Left cardiac atrium (tissue), 4 donors: ENCODE data around the gene MSN. TPM values are rescaled to one million over a fixed set of nuclear protein-coding genes. Genes with fewer than 3 reads are reported as not detected.

Experiments
- ATAC-seq, 2 donors: fragments of 200-7000 bp; cut with Tn5 transposase; one replicate each; pipeline ENCODE4 v1.9.1; 2020; ENCODE audit warnings: mild to moderate bottlenecking in 2 of 2, moderate library complexity in 2 of 2
- DNase-seq: peaks from one replicate; pipeline ENCODE4 v3.0.0-alpha.2; 2020
- intact Hi-C, 2 donors: fragments of 100-400 bp; cut with DNase I; formaldehyde crosslinking; loops; one replicate each; pipeline versions ENCODE4 v1.14.1 to v1.15.1; 2022 to 2023
- total RNA-seq, 2 donors: library from RNA; stranded (reverse); fragmentation: NEBNext Ultra II Directional; extraction: Animal tissue kit (Norgen Biotek cat#: 25700); gene quantifications; one replicate each; pipeline ENCODE4 v1.2.1, GENCODE V29; 2021
- donor health status: DM: no; HTN: yes; CAD: no.
- donor health status: DM: no; HTN: yes; CAD: no; lungs with severe emphysema.
- donor health status: DM: yes; HTN: yes; CAD: no.
- donor health status: Dilated cardiomyopathy.

The MSN gene
- total RNA-seq, 2 donors from 2014 or later: 139 to 245 TPM

- intact Hi-C loops: loop anchor here in 1 of 2 donors (5.0 kb wide), 1 partner anchor 36 kb away; the partner anchor contains the start of gene MSN
- ATAC-seq (no peak), DNase-seq (no peak)
Observed at GRCh38 chrX:65702956-65703355, 35.5 kb downstream of the MSN start.

- DNase-seq (no peak), ATAC-seq (no peak)
- intact Hi-C loops: loop anchor here in 1 of 2 donors (2.0 kb wide), 1 partner anchor 111 kb away; no protein-coding TSS in a partner anchor
Observed at GRCh38 chrX:65705439-65705838, 38.0 kb downstream of the MSN start.

GRCh38 chrX:65706041-65706828 lies 38.8 kb downstream of the MSN start:
- peak; percentile 77 to 81 for ATAC-seq
- peak; percentile 63 for DNase-seq
- intact Hi-C loops: no loop called here

GRCh38 chrX:65707151-65707550 lies 39.7 kb downstream of the MSN start:
- intact Hi-C loops: no loop called here
- DNase-seq (no peak), ATAC-seq (no peak)

- intact Hi-C loops: no loop called here
- ATAC-seq (peak in 1 of 2 donors; percentile 45), DNase-seq (no peak)
Observed at GRCh38 chrX:65712005-65712806, 44.8 kb downstream of the MSN start.

GRCh38 chrX:65718538-65718937 lies 51.1 kb downstream of the MSN start:
- intact Hi-C loops: no loop called here
- ATAC-seq: no peak
- DNase-seq: no peak

- peak; percentile 28 to 34 for ATAC-seq
- no peak for DNase-seq
- intact Hi-C loops: loop anchor here in 1 of 2 donors (10.0 kb wide), 1 partner anchor 126 kb away; no protein-coding TSS in a partner anchor
Observed at GRCh38 chrX:65720381-65720964, 53.0 kb downstream of the MSN start.

- intact Hi-C loops: loop anchor here in 1 of 2 donors (10.0 kb wide), 1 partner anchor 129 kb away; no protein-coding TSS in a partner anchor
- DNase-seq (no peak), ATAC-seq (peak; percentile 6 to 50)
Observed at GRCh38 chrX:65723706-65724105, 56.3 kb downstream of the MSN start.

- intact Hi-C loops: loop anchor here in 1 of 2 donors (10.0 kb wide), 1 partner anchor 132 kb away; no protein-coding TSS in a partner anchor
- ATAC-seq: peak in 1 of 2 donors; percentile 12
- no peak for DNase-seq
Observed at GRCh38 chrX:65726715-65727114, 59.3 kb downstream of the MSN start.

- no peak for ATAC-seq
- intact Hi-C loops: no loop called here
- no peak for DNase-seq
Observed at GRCh38 chrX:65731684-65732289, 64.3 kb downstream of the MSN start.

GRCh38 chrX:65740909-65741308 lies 73.5 kb downstream of the MSN start:
- ATAC-seq (no peak), DNase-seq (no peak)
- intact Hi-C loops: no loop called here

GRCh38 chrX:65741823-65742222 lies 74.4 kb downstream of the MSN start:
- ATAC-seq: no peak
- intact Hi-C loops: no loop called here

GRCh38 chrX:65744965-65745364 lies 77.5 kb downstream of the MSN start:
- no peak for ATAC-seq
- no peak for DNase-seq
- intact Hi-C loops: no loop called here

More at GRCh38 chrX:65741823-65742222, 74.4 kb downstream of the MSN start:
- DNase-seq: no peak

- ATAC-seq: no peak
- intact Hi-C loops: no loop called here
Observed at GRCh38 chrX:65745427-65745826, 78.0 kb downstream of the MSN start.

GRCh38 chrX:65745992-65746391 lies 78.5 kb downstream of the MSN start:
- ATAC-seq (no peak), DNase-seq (no peak)
- intact Hi-C loops: no loop called here

More at GRCh38 chrX:65745427-65745826, 78.0 kb downstream of the MSN start:
- DNase-seq: no peak

GRCh38 chrX:65750674-65751469 lies 83.4 kb downstream of the MSN start:
- intact Hi-C loops: no loop called here
- no peak for ATAC-seq
- no peak for DNase-seq

- DNase-seq: no peak
- no peak for ATAC-seq
- intact Hi-C loops: no loop called here
Observed at GRCh38 chrX:65751519-65751918, 84.1 kb downstream of the MSN start.

GRCh38 chrX:65752294-65752693 lies 84.8 kb downstream of the MSN start:
- DNase-seq: no peak
- ATAC-seq: no peak
- intact Hi-C loops: no loop called here
